HepG2 (cell line): ENCODE measurements around the gene IFT80. TPM values are rescaled to one million over a fixed set of nuclear protein-coding genes. Genes with fewer than 3 reads are reported as not detected.

ENCODE experiments used
- ATAC-seq: fragments of 200-7000 bp; cut with Tn5 transposase; 3 replicates; pipeline ENCODE4 v1.9.1; 2020; ENCODE audit warnings: mild to moderate bottlenecking, moderate library complexity
- BruUV-seq: library from RNA; stranded (reverse); fragments of 400-500 nt; replicated peaks from 2 replicates; lab custom pipeline; 2021; lab: Mats Ljungman, UMichigan
- CTCF ChIA-PET: fragments of 300-600 bp; formaldehyde crosslinking; extraction: SDS; loops from one replicate; lab custom pipeline; 2021; ENCODE audit warnings: low total read pairs, inconsistent platforms, low intra/inter-chr PET ratio; lab: Yijun Ruan, JAX
- POLR2A ChIA-PET: fragments of 350-600 bp; sonication (Branson Sonifier 250); formaldehyde crosslinking; loops from one replicate; lab custom pipeline; 2020; ENCODE audit warnings: antibody characterized with exemption, inconsistent platforms; lab: Yijun Ruan, JAX
- DNase-seq: peaks from one replicate; pipeline ENCODE4 v3.0.0-alpha.2; 2015; ENCODE audit warnings: low spot score
- FAIRE-seq: peaks from 3 replicates; lab custom pipeline; 2011; peaks lifted over from hg19 to GRCh38; lab: Jason Lieb, UNC
- H2AFZ ChIP-seq: one replicate; pipeline ENCODE4 v1.6.1; 2011; ENCODE audit warnings: low read length, inconsistent platforms
- H3K27ac ChIP-seq: fragments of 300-600 bp; 3 replicates; pipeline ENCODE4 v1.8.0; 2011; ENCODE audit warnings: mixed run types, mild to moderate bottlenecking, mixed read lengths, low read length, inconsistent platforms; ENCODE audit not compliant: insufficient read depth; ENCODE audit errors: extremely low read length
- H3K27me3 ChIP-seq, 2 experiments: fragments of 200-600 bp in 1 of 2; 2 replicates in 1 of 2; 3 replicates in 1 of 2; pipeline versions ENCODE4 v1.6.0 to v1.8.0; 2011; ENCODE audit warnings: low read length in 2 of 2, mild to moderate bottlenecking in 2 of 2, moderate library complexity in 2 of 2, inconsistent platforms in 1 of 2; ENCODE audit not compliant: insufficient read depth in 2 of 2, control insufficient read depth in 1 of 2
- H3K36me3 ChIP-seq, 2 experiments: fragments of 200-600 bp in 1 of 2; replicated peaks in 1 of 2; 2 replicates in 1 of 2; 3 replicates in 1 of 2; pipeline versions ENCODE4 v1.5.1 to v1.8.0; 2011; ENCODE audit warnings: low read length in 2 of 2, inconsistent platforms in 1 of 2; ENCODE audit not compliant: insufficient read depth in 2 of 2, control insufficient read depth in 1 of 2
- H3K4me1 ChIP-seq: 2 replicates; pipeline ENCODE4 v1.5.1; 2012; ENCODE audit warnings: low read length, inconsistent platforms; ENCODE audit not compliant: insufficient read depth
- H3K4me2 ChIP-seq: 2 replicates; pipeline ENCODE4 v1.6.0; 2011; ENCODE audit warnings: low read depth, low read length, inconsistent platforms
- H3K4me3 ChIP-seq, 3 experiments: fragments of 200-600 bp in 1 of 3; sonication (generic), shearing (Covaris generic) in 1 of 3; replicated peaks in 1 of 3; 2 replicates each; pipeline ENCODE4 v1.5.1; 2011 to 2016; ENCODE audit warnings: low read length in 3 of 3, inconsistent platforms in 2 of 3, low read depth in 2 of 3, mild to moderate bottlenecking in 2 of 3, control low read depth in 1 of 3, mixed read lengths in 1 of 3; ENCODE audit not compliant: insufficient read depth in 1 of 3
- H3K79me2 ChIP-seq: one replicate; pipeline ENCODE4 v1.6.1; 2011; ENCODE audit warnings: low read length, inconsistent platforms; ENCODE audit not compliant: insufficient read depth
- H3K9ac ChIP-seq: 2 replicates; pipeline ENCODE4 v1.6.0; 2011; ENCODE audit warnings: mild to moderate bottlenecking, low read depth, low read length, inconsistent platforms; ENCODE audit not compliant: insufficient read depth
- H3K9me3 ChIP-seq: 2 replicates; pipeline ENCODE4 v1.5.1; 2012; ENCODE audit warnings: mild to moderate bottlenecking, low read length
- H4K20me1 ChIP-seq: 2 replicates; pipeline ENCODE4 v1.6.0; 2011; ENCODE audit warnings: inconsistent platforms, mild to moderate bottlenecking, low read length, moderate library complexity; ENCODE audit not compliant: insufficient read depth
- ATF7 ChIP-seq, 2 experiments: fragments of 450-650 bp in 1 of 2; sonication (generic) in 1 of 2; formaldehyde crosslinking in 1 of 2; IDR thresholded peaks; 2 replicates each; pipeline versions ENCODE4 v1.4.0 to v1.6.1; 2016 to 2020; ENCODE audit warnings: antibody characterized with exemption in 1 of 2, mild to moderate bottlenecking in 1 of 2, missing genetic modification reagents in 1 of 2
- FOSL1 ChIP-seq: sonication (generic); formaldehyde crosslinking; IDR thresholded peaks from 2 replicates; pipeline ENCODE4 v1.9.0; 2021; ENCODE audit warnings: missing genetic modification reagents, borderline replicate concordance
- KAT8 ChIP-seq: IDR thresholded peaks from 2 replicates; pipeline ENCODE4 v1.6.1; 2016; ENCODE audit warnings: missing genetic modification reagents, missing compliant biosample characterization
- ZNF781 ChIP-seq: sonication (generic); formaldehyde crosslinking; IDR thresholded peaks from 2 replicates; pipeline ENCODE4 v1.5.1; 2020; ENCODE audit warnings: borderline replicate concordance, mild to moderate bottlenecking, missing genetic modification reagents; ENCODE audit errors: not compliant biosample characterization
- WGBS: methylation state at CpG from one replicate; pipeline ENCODE4 v1.1.6; 2017; ENCODE audit warnings: low lambda C conversion rate; 5-methylcytosine and 5-hydroxymethylcytosine counted together
- in situ Hi-C: cut with HindIII; loops from 2 replicates; pipeline ENCODE4 v1.10.0; 2017; ENCODE audit warnings: low pct_unique_long_range_greater_than_20kb; ENCODE audit not compliant: extremely low pct_ligation_motif_present
- intact Hi-C: fragments of 100-400 bp; cut with micrococcal nuclease; formaldehyde crosslinking; loops from one replicate; pipeline ENCODE4 v1.10.0; 2022; ENCODE audit not compliant: unreplicated experiment
- polyA plus RNA-seq, 8 experiments: library from polyadenylated mRNA; depleted of rRNA in 3 of 8; stranded (reverse) in 7 of 8; unstranded in 1 of 8; fragments of >200 nt; fragmentation: Illumina TruSeq in 4 of 8; extraction: Trizol in 4 of 8; gene quantifications; 2 replicates each; pipeline versions ENCODE4 v1.2.1 to v1.2.3, GENCODE V29; 2011 to 2016; ENCODE audit warnings: low read depth in 4 of 8, missing spikeins in 1 of 8, mixed read lengths in 1 of 8; ENCODE audit not compliant: insufficient read depth in 1 of 8
- total RNA-seq, 5 experiments: library from RNA; depleted of rRNA; stranded (reverse); fragments of >200 nt; fragmentation: Illumina TruSeq; extraction: Trizol; gene quantifications; 2 replicates each; pipeline ENCODE4 v1.2.3, GENCODE V29; 2016; ENCODE audit warnings: low read depth in 1 of 5
- TF ChIP-seq, protein P1 (sequence below): sonication (generic); formaldehyde crosslinking; IDR thresholded peaks from 2 replicates; pipeline ENCODE4 v1.4.0; 2020; ENCODE audit warnings: mild to moderate bottlenecking, missing genetic modification reagents
- TF ChIP-seq, protein P2 (sequence below): IDR thresholded peaks from 2 replicates; pipeline ENCODE4 v1.6.1; 2016
- TF ChIP-seq, protein P3 (sequence below): IDR thresholded peaks from 2 replicates; pipeline ENCODE4 v1.6.1; 2012; ENCODE audit warnings: low read depth, low read length, improper control_type of control experiment
- TF ChIP-seq, protein P4 (sequence below): sonication (generic); formaldehyde crosslinking; IDR thresholded peaks from one replicate; pipeline ENCODE4 v1.5.1; 2020; ENCODE audit warnings: mild to moderate bottlenecking, missing genetic modification reagents; ENCODE audit errors: not compliant biosample characterization

IFT80 gene
- total and polyA plus RNA-seq, 2 of the 13 experiments (the other 11 are each of a cell fraction or from before 2014, with no cell fraction given), result 11.4 to 15.7 TPM

DNA sequence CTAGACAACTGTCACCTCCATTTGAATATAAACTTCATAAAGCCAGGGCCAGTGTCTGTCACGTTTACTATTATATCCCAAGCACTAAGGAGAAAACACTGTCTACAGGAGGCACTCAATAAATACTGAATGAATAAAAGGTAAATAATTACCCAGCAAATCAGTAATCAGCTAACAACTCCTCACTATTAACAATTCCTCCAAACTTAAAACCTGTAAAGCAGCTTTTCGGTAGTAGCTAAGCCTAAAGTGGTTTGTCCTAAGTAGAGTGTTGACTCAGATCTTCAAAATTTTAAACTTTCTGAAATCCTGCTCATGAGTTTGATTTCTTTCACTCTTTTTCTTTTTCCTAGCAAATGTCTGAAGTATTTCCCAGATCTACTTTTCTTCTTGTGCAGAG is 133.9 kb downstream of the IFT80 start (continued):
- TF ChIP-seq, protein P1, sequence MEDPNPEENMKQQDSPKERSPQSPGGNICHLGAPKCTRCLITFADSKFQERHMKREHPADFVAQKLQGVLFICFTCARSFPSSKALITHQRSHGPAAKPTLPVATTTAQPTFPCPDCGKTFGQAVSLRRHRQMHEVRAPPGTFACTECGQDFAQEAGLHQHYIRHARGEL (CRISPR knock-in tag), result no peak
- TF ChIP-seq KAT8 (CRISPR knock-in tag), result no peak
- TF ChIP-seq ATF7 (IDR thresholded peaks at IDR 0.05), result no peak
- TF ChIP-seq ATF7 (CRISPR knock-in tag; IDR thresholded peaks at IDR 0.05), result no peak

DNA sequence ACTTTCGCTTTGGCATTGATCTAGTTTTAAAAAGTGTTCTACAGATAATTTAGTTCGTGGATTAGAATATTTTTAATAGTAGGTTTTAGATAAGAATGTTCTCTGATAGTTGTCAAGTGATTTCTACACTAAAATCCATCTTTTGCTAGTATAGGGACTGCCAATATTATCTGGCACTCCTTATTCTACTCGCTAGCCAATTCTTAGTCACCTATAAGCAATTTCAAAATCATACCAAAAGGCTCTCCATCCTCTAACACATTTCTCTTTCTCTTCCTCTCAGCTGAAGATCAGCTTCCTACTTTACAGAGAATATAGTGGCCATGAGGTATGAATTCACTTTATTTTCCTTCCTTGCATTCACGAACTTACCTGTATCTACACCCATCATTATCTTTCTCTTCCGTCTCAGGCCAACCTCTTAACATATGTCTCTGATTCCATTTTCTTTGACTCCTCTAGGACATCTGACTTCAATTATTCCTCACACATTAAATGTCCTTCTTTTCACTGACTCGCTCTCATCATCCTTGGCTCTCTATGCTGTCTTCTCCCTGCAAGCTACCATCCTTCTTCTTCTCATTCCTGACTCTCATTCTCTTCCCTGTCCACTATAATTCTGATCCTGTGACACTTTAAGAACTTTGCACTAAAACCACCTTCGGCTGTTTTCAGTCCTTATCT is 138.3 kb downstream of the IFT80 start:
- intact Hi-C loops (no loop called here), in situ Hi-C loops (no loop called here)
- Histone ChIP-seq H3K4me2 (no peak overlapping the region), H3K4me1 (no peaks in the 10 kb centered on the region), H3K9ac (no peak overlapping the region), H2AFZ (no peak overlapping the region), H3K9me3 (no peaks in the 10 kb centered on the region), H3K36me3 (no peaks in the 10 kb centered on the region), H4K20me1 (no peaks in the 10 kb centered on the region), H3K27ac (no peak overlapping the region), H3K4me3 (no peak overlapping the region), H3K79me2 (no peaks in the 10 kb centered on the region), H3K27me3 (no peaks in the 10 kb centered on the region)
- ChIA-PET CTCF (no interaction called here), POLR2A (no interaction called here)
- DNase-seq (no peak), ATAC-seq (no peak), FAIRE-seq (no peak)
- BruUV-seq, result no TSS peak
- WGBS, result 84% methylated on average over 7 of the region's 7 CpGs
- TF ChIP-seq, protein P2, sequence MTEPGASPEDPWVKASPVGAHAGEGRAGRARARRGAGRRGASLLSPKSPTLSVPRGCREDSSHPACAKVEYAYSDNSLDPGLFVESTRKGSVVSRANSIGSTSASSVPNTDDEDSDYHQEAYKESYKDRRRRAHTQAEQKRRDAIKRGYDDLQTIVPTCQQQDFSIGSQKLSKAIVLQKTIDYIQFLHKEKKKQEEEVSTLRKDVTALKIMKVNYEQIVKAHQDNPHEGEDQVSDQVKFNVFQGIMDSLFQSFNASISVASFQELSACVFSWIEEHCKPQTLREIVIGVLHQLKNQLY (CRISPR knock-in tag), result no peak
- TF ChIP-seq, protein P3, sequence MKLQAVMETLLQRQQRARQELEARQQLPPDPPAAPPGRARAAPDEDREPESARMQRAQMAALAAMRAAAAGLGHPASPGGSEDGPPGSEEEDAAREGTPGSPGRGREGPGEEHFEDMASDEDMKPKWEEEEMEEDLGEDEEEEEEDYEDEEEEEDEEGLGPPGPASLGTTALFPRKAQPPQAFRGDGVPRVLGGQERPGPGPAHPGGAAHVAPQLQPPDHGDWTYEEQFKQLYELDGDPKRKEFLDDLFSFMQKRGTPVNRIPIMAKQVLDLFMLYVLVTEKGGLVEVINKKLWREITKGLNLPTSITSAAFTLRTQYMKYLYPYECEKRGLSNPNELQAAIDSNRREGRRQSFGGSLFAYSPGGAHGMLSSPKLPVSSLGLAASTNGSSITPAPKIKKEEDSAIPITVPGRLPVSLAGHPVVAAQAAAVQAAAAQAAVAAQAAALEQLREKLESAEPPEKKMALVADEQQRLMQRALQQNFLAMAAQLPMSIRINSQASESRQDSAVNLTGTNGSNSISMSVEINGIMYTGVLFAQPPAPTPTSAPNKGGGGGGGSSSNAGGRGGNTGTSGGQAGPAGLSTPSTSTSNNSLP, result no peak
- TF ChIP-seq, protein P4, sequence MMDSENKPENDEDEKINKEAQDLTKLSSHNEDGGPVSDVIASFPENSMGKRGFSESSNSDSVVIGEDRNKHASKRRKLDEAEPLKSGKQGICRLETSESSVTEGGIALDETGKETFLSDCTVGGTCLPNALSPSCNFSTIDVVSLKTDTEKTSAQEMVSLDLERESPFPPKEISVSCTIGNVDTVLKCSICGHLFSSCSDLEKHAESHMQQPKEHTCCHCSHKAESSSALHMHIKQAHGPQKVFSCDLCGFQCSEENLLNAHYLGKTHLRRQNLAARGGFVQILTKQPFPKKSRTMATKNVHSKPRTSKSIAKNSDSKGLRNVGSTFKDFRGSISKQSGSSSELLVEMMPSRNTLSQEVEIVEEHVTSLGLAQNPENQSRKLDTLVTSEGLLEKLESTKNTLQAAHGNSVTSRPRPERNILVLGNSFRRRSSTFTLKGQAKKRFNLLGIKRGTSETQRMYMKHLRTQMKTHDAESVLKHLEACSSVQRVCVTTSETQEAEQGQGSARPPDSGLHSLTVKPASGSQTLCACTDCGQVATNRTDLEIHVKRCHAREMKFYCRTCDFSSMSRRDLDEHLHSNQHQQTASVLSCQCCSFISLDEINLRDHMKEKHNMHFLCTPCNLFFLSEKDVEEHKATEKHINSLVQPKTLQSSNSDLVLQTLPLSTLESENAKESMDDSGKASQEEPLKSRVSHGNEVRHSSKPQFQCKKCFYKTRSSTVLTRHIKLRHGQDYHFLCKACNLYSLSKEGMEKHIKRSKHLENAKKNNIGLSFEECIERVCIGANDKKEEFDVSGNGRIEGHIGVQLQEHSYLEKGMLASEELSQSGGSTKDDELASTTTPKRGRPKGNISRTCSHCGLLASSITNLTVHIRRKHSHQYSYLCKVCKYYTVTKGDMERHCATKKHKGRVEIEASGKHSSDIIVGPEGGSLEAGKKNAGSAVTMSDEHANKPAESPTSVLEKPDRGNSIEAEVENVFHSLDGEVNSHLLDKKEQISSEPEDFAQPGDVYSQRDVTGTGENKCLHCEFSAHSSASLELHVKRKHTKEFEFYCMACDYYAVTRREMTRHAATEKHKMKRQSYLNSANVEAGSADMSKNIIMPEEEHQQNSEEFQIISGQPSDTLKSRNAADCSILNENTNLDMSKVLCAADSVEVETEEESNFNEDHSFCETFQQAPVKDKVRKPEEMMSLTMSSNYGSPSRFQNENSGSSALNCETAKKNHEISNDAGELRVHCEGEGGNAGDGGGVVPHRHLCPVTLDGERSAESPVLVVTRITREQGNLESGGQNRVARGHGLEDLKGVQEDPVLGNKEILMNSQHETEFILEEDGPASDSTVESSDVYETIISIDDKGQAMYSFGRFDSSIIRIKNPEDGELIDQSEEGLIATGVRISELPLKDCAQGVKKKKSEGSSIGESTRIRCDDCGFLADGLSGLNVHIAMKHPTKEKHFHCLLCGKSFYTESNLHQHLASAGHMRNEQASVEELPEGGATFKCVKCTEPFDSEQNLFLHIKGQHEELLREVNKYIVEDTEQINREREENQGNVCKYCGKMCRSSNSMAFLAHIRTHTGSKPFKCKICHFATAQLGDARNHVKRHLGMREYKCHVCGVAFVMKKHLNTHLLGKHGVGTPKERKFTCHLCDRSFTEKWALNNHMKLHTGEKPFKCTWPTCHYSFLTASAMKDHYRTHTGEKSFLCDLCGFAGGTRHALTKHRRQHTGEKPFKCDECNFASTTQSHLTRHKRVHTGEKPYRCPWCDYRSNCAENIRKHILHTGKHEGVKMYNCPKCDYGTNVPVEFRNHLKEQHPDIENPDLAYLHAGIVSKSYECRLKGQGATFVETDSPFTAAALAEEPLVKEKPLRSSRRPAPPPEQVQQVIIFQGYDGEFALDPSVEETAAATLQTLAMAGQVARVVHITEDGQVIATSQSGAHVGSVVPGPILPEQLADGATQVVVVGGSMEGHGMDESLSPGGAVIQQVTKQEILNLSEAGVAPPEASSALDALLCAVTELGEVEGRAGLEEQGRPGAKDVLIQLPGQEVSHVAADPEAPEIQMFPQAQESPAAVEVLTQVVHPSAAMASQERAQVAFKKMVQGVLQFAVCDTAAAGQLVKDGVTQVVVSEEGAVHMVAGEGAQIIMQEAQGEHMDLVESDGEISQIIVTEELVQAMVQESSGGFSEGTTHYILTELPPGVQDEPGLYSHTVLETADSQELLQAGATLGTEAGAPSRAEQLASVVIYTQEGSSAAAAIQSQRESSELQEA (CRISPR knock-in tag), result no peak
- TF ChIP-seq FOSL1 (no peak), ZNF781 (no peak)
